ENCODE data around the gene FAM210A.

GRCh38 chr18:13645093-13645492, 81.3 kb downstream of the FAM210A start:
- TF ChIP-seq CTCF (IDR thresholded peaks at IDR 0.05), result no peak
- no peak for TF ChIP-seq EP300 (IDR thresholded peaks at IDR 0.05)
